Progenitor cell of endocrine pancreas (in vitro differentiated cells): ENCODE measurements around the gene DOCK1. TPM values are rescaled to one million over a fixed set of nuclear protein-coding genes. Genes with fewer than 3 reads are reported as not detected.

ENCODE experiments used
- DNase-seq: peaks from one replicate; pipeline ENCODE4 v3.0.0; 2021; ENCODE audit warnings: low spot score; ENCODE audit not compliant: unreplicated experiment
- H3K27ac Mint-ChIP-seq: 2 replicates; pipeline ENCODE4 v1.8.0; 2021; ENCODE audit warnings: mild to moderate bottlenecking, moderate library complexity, mixed read lengths
- H3K27me3 Mint-ChIP-seq: 2 replicates; pipeline ENCODE4 v1.8.0; 2021; ENCODE audit warnings: mixed read lengths
- H3K36me3 Mint-ChIP-seq: 2 replicates; pipeline ENCODE4 v1.8.0; 2022; ENCODE audit warnings: mixed read lengths; ENCODE audit not compliant: insufficient read depth
- H3K4me1 Mint-ChIP-seq: 2 replicates; pipeline ENCODE4 v1.8.0; 2021; ENCODE audit warnings: low read depth, mixed read lengths
- H3K4me3 Mint-ChIP-seq: 2 replicates; pipeline ENCODE4 v1.8.0; 2021; ENCODE audit warnings: low read depth, mild to moderate bottlenecking, moderate library complexity, mixed read lengths
- H3K9me3 Mint-ChIP-seq: 2 replicates; pipeline ENCODE4 v1.8.0; 2021; ENCODE audit warnings: low read depth, mixed read lengths
- CTCF ChIP-seq: fragments of 200-600 bp; sonication (generic); IDR thresholded peaks from one replicate; pipeline ENCODE4 v1.5.0; 2021; ENCODE audit warnings: antibody characterized with exemption, mild to moderate bottlenecking; ENCODE audit not compliant: unreplicated experiment
- total RNA-seq: library from RNA; stranded (reverse); gene quantifications from 2 replicates; pipeline ENCODE4 v1.2.1, GENCODE V29; 2021

DOCK1 gene
- total RNA-seq, 1 donor from 2014 or later: 77.8 TPM

GRCh38 chr10:127374901-127375300, 469.7 kb downstream of the DOCK1 start:
- H3K4me1 Mint-ChIP-seq: peaks cover under 1% of the 10 kb centered on the region
- H3K36me3 Mint-ChIP-seq: peaks cover 14% of the 10 kb centered on the region
- no peak for DNase-seq
- no peak overlapping the region for H3K4me3 Mint-ChIP-seq
- TF ChIP-seq CTCF: no peak
- H3K27ac Mint-ChIP-seq: no peak overlapping the region
- H3K27me3 Mint-ChIP-seq: no peaks in the 10 kb centered on the region
- no peaks in the 10 kb centered on the region for H3K9me3 Mint-ChIP-seq

DNA sequence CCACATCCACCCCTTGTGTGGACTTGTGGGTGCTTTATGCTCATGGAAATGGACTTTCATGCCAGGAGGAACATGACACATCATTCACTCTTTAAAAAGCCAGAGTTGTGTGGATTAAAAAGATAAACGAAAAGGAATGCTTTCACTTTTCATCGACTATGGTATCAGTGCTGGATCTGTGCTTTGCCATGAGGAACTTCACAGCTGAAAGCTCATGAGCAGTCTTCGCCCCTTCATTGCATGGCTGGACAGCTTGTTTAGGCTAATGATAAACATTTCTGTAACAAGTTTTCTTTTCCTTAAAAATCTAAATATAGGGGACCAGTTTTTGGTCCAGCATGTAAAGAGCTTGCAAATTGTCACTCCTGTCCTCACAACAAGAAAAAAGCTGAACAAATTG, 470.2 kb downstream of the DOCK1 start:
- DNase-seq: no peak
- no peaks in the 10 kb centered on the region for H3K9me3 Mint-ChIP-seq
- no peaks in the 10 kb centered on the region for H3K4me1 Mint-ChIP-seq
- H3K36me3 Mint-ChIP-seq: peaks cover 14% of the 10 kb centered on the region
- no peak overlapping the region for H3K27ac Mint-ChIP-seq
- H3K27me3 Mint-ChIP-seq: no peaks in the 10 kb centered on the region
- TF ChIP-seq CTCF: no peak
- H3K4me3 Mint-ChIP-seq: no peak overlapping the region

- Mint-ChIP-seq H3K36me3 (peaks cover 14% of the 10 kb centered on the region), H3K4me3 (no peak overlapping the region), H3K4me1 (no peaks in the 10 kb centered on the region), H3K27ac (no peak overlapping the region), H3K9me3 (no peaks in the 10 kb centered on the region), H3K27me3 (no peaks in the 10 kb centered on the region)
- DNase-seq: no peak
- no peak for TF ChIP-seq CTCF
Measured at GRCh38 chr10:127376071-127376470, 470.8 kb downstream of the DOCK1 start.

DNA sequence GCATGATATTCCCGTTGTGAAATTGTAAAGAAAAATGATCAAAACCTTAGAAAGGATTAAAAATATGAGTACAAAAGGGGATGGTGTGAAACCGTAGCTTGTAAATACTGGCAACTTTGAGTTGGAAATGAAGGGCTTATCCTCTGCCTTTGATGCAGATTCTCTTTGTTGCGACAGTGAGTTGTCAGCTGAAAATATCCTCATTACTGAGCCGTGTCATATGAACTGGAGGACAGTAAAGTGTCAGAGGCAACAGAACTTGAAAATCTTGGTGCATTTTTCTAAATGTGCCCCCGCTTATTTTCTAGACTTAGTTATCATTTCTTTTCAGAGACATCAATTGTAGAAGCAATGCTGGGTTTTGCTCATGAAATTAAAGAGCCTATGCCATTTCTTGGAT, 473.4 kb downstream of the DOCK1 start:
- Mint-ChIP-seq H3K4me1 (no peaks in the 10 kb centered on the region), H3K9me3 (no peaks in the 10 kb centered on the region), H3K4me3 (no peak overlapping the region), H3K36me3 (peaks cover 14% of the 10 kb centered on the region), H3K27ac (no peak overlapping the region), H3K27me3 (no peaks in the 10 kb centered on the region)
- no peak for TF ChIP-seq CTCF
- DNase-seq: no peak

GRCh38 chr10:127384532-127384931, 479.3 kb downstream of the DOCK1 start:
- DNase-seq: no peak
- Mint-ChIP-seq H3K4me1 (no peaks in the 10 kb centered on the region), H3K9me3 (no peaks in the 10 kb centered on the region), H3K4me3 (no peak overlapping the region), H3K27ac (no peak overlapping the region), H3K36me3 (peaks cover 11% of the 10 kb centered on the region), H3K27me3 (no peaks in the 10 kb centered on the region)
- no peak for TF ChIP-seq CTCF
